ENCODE results near the gene SHISAL2B.

DNA sequence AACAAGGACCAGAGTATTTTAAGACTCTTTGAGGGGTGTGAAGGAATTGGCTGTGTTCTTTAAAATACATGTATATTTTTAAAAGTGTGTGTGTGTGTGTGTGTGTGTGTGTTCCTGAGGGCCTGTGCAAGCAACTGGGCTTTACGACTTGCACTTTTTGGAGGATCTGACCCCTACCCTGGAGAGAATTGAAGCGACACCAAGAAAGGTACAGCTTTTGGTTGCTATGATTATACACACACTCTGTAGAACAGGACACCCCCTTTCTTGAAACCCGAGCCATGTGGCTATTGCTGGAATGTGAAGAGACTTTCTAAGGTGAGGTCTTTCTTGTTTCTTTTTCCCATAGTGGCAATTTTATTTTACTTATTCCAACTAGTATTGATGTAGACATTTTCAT, 988 bp downstream of the SHISAL2B start:
- TF ChIP-seq, protein P1, sequence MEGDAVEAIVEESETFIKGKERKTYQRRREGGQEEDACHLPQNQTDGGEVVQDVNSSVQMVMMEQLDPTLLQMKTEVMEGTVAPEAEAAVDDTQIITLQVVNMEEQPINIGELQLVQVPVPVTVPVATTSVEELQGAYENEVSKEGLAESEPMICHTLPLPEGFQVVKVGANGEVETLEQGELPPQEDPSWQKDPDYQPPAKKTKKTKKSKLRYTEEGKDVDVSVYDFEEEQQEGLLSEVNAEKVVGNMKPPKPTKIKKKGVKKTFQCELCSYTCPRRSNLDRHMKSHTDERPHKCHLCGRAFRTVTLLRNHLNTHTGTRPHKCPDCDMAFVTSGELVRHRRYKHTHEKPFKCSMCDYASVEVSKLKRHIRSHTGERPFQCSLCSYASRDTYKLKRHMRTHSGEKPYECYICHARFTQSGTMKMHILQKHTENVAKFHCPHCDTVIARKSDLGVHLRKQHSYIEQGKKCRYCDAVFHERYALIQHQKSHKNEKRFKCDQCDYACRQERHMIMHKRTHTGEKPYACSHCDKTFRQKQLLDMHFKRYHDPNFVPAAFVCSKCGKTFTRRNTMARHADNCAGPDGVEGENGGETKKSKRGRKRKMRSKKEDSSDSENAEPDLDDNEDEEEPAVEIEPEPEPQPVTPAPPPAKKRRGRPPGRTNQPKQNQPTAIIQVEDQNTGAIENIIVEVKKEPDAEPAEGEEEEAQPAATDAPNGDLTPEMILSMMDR (IDR thresholded peaks at IDR 0.05) = no peak
- no peak for TF ChIP-seq POLR2A (IDR thresholded peaks at IDR 0.05)
- TF ChIP-seq EP300 (IDR thresholded peaks at IDR 0.05) = no peak
